GM18502 (cell line): ENCODE results near the gene RALGAPA1.
"Not testable (repeated sequence)": the region's sequence is repeated elsewhere in the genome, so short reads cannot be mapped to it uniquely, and the experiment has no call there.

Experiments used
- ATAC-seq: cut with Tn5 transposase; IDR thresholded peaks from one replicate; pipeline ENCODE4 v1.9.1; 2021; ENCODE audit warnings: mild to moderate bottlenecking; ENCODE audit not compliant: unreplicated experiment, poor library complexity

RALGAPA1 gene

GRCh38 chr14:35822501-35822900, 13.4 kb upstream of the RALGAPA1 start:
- no peak for ATAC-seq

- ATAC-seq: no peak
Observed at GRCh38 chr14:35821564-35822411, 12.7 kb upstream of the RALGAPA1 start.

GRCh38 chr14:35819591-35820540, 10.8 kb upstream of the RALGAPA1 start:
- ATAC-seq: no peak

GRCh38 chr14:35818346-35819115, 9.4 kb upstream of the RALGAPA1 start:
- ATAC-seq: no peak

GRCh38 chr14:35814371-35815005, 5.4 kb upstream of the RALGAPA1 start:
- peak; percentile 85 for ATAC-seq

- ATAC-seq: no peak
Observed at GRCh38 chr14:35810963-35811362, 1.9 kb upstream of the RALGAPA1 start.

GRCh38 chr14:35809597-35809996, 502 bp upstream of the RALGAPA1 start:
- ATAC-seq: no peak

GRCh38 chr14:35808076-35808637, 938 bp downstream of the RALGAPA1 start:
- no peak for ATAC-seq

- no peak for ATAC-seq
Observed at GRCh38 chr14:35807131-35807961, 1.7 kb downstream of the RALGAPA1 start.

GRCh38 chr14:35806006-35806907, 2.8 kb downstream of the RALGAPA1 start:
- no peak for ATAC-seq

GRCh38 chr14:35797796-35798195, 11.3 kb downstream of the RALGAPA1 start:
- no peak for ATAC-seq

GRCh38 chr14:35789651-35790050, 19.4 kb downstream of the RALGAPA1 start:
- no peak for ATAC-seq

GRCh38 chr14:35786856-35787255, 22.2 kb downstream of the RALGAPA1 start:
- ATAC-seq: no peak

- ATAC-seq: no peak
Observed at GRCh38 chr14:35783699-35784098, 25.4 kb downstream of the RALGAPA1 start.

GRCh38 chr14:35779368-35779767, 29.7 kb downstream of the RALGAPA1 start:
- ATAC-seq: no peak

GRCh38 chr14:35777550-35777949, 31.5 kb downstream of the RALGAPA1 start:
- not testable (repeated sequence) for ATAC-seq

- no peak for ATAC-seq
Observed at GRCh38 chr14:35776823-35777222, 32.3 kb downstream of the RALGAPA1 start.

GRCh38 chr14:35776085-35776484, 33.0 kb downstream of the RALGAPA1 start:
- ATAC-seq: not testable (repeated sequence)
